Loucy (cell line): ENCODE measurements around the gene TCF15.

Experiments used
- H2AFZ ChIP-seq: fragments of 200-600 bp; sonication (generic); 2 replicates; pipeline ENCODE4 v1.6.0; 2016; ENCODE audit warnings: antibody characterized with exemption, mild to moderate bottlenecking, low read length, moderate library complexity
- H3F3A ChIP-seq: fragments of 200-600 bp; 2 replicates; pipeline ENCODE4 v1.6.0; 2016; ENCODE audit warnings: antibody characterized with exemption, low read depth, mild to moderate bottlenecking
- H3K27me3 ChIP-seq: fragments of 200-600 bp; sonication (generic); 2 replicates; pipeline ENCODE4 v1.6.1; 2014; ENCODE audit warnings: low read length, mild to moderate bottlenecking; ENCODE audit not compliant: insufficient read depth, poor library complexity, severe bottlenecking
- H3K36me3 ChIP-seq: fragments of 200-600 bp; sonication (generic); 2 replicates; pipeline ENCODE4 v1.6.1; 2016; ENCODE audit warnings: low read length; ENCODE audit not compliant: insufficient read depth
- H3K4me1 ChIP-seq: fragments of 200-600 bp; sonication (generic); 2 replicates; pipeline ENCODE4 v1.5.1; 2014; ENCODE audit warnings: low read length, mild to moderate bottlenecking; ENCODE audit not compliant: insufficient read depth, poor library complexity, severe bottlenecking
- H3K4me2 ChIP-seq: fragments of 200-600 bp; sonication (generic); 2 replicates; pipeline ENCODE4 v1.6.0; 2014; ENCODE audit warnings: antibody characterized with exemption, low read length, low read depth, mild to moderate bottlenecking; ENCODE audit not compliant: poor library complexity, severe bottlenecking
- H3K4me3 ChIP-seq: fragments of 200-600 bp; sonication (generic); 2 replicates; pipeline ENCODE4 v1.5.1; 2014; ENCODE audit warnings: low read length, mild to moderate bottlenecking, mixed read lengths; ENCODE audit not compliant: poor library complexity, severe bottlenecking
- H3K79me2 ChIP-seq: fragments of 200-600 bp; sonication (generic); 2 replicates; pipeline ENCODE4 v1.6.1; 2014; ENCODE audit warnings: low read length; ENCODE audit not compliant: insufficient read depth
- H3K9ac ChIP-seq: fragments of 200-600 bp; sonication (generic); 2 replicates; pipeline ENCODE4 v1.6.0; 2014; ENCODE audit warnings: mild to moderate bottlenecking, low read depth, low read length, moderate library complexity; ENCODE audit not compliant: poor library complexity, severe bottlenecking
- H3K9me2 ChIP-seq: fragments of 200-600 bp; sonication (generic); replicated peaks from 2 replicates; pipeline ENCODE4 v1.6.1; 2016; ENCODE audit warnings: low read depth, low read length, mixed read lengths
- H3K9me3 ChIP-seq: fragments of 200-600 bp; sonication (generic); 2 replicates; pipeline ENCODE4 v1.6.1; 2014; ENCODE audit warnings: mild to moderate bottlenecking, antibody characterized with exemption, low read length, low read depth; ENCODE audit not compliant: insufficient read depth
- H4K20me1 ChIP-seq: fragments of 200-600 bp; sonication (generic); 2 replicates; pipeline ENCODE4 v1.6.0; 2014; ENCODE audit warnings: antibody characterized with exemption, low read length, mild to moderate bottlenecking; ENCODE audit not compliant: insufficient read depth, poor library complexity, severe bottlenecking
- EZH2phosphoT487 ChIP-seq: fragments of 200-600 bp; IDR thresholded peaks from 2 replicates; pipeline ENCODE4 v1.6.1; 2018; ENCODE audit warnings: antibody characterized with exemption, mild to moderate bottlenecking, moderate library complexity, borderline replicate concordance
- TF ChIP-seq, protein P1 (sequence below): fragments of 200-600 bp; sonication (generic); conservative IDR thresholded peaks from 2 replicates; pipeline ENCODE4 v1.5.1; 2014; ENCODE audit warnings: mild to moderate bottlenecking, antibody characterized with exemption, low read length

TCF15 gene

DNA sequence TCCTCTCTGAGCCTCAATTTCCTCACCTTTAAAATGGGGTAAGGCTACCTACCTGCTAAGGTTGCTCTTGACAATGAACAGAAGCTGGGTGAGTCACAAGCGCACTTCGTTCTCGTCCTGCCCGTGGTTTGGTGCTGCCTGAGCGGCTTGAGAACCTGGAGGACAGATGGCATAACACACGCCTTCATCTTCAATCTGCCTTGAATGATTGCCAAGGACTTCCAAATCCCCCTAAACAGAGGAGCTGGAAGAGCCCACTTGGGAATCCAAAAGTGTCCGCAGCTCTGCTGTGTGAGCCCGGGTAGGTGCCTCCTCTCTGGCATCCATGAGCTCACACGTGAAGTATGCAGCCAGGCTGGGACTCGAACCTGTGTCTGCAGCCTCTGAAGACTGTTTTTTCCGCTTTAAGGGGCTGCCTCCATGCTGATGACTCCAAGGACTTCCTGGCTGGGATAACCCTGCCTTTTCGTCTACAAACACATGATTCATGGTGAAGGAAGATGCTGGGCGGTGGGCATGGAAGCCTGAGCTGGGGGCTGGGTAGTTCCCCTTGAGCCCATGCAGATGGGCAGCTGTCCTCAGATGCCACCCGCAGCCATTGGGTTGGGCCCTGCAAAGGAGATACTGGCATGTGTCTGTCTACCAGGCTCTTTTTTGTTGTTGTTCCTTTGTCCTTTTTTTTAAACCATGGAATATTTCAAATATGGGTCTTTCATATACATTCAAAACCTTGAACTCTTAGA, 41.3 kb downstream of the TCF15 start:
- no peak overlapping the region for H3K4me3 ChIP-seq
- no peaks in the 10 kb centered on the region for H3F3A ChIP-seq
- no peaks in the 10 kb centered on the region for H3K79me2 ChIP-seq
- no peaks in the 10 kb centered on the region for H3K27me3 ChIP-seq
- no peak overlapping the region for H3K4me2 ChIP-seq
- H3K4me1 ChIP-seq: peaks cover 36% of the 10 kb centered on the region
- no peaks in the 10 kb centered on the region for H3K36me3 ChIP-seq
- H3K9me3 ChIP-seq: no peaks in the 10 kb centered on the region
- H4K20me1 ChIP-seq: no peaks in the 10 kb centered on the region
- no peak overlapping the region for H2AFZ ChIP-seq
- peak overlapping the region; percentile 15 for H3K9ac ChIP-seq
- TF ChIP-seq EZH2phosphoT487: no peak
- TF ChIP-seq, protein P1, sequence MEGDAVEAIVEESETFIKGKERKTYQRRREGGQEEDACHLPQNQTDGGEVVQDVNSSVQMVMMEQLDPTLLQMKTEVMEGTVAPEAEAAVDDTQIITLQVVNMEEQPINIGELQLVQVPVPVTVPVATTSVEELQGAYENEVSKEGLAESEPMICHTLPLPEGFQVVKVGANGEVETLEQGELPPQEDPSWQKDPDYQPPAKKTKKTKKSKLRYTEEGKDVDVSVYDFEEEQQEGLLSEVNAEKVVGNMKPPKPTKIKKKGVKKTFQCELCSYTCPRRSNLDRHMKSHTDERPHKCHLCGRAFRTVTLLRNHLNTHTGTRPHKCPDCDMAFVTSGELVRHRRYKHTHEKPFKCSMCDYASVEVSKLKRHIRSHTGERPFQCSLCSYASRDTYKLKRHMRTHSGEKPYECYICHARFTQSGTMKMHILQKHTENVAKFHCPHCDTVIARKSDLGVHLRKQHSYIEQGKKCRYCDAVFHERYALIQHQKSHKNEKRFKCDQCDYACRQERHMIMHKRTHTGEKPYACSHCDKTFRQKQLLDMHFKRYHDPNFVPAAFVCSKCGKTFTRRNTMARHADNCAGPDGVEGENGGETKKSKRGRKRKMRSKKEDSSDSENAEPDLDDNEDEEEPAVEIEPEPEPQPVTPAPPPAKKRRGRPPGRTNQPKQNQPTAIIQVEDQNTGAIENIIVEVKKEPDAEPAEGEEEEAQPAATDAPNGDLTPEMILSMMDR: no peak
- H3K9me2 ChIP-seq: no peaks in the 10 kb centered on the region

DNA sequence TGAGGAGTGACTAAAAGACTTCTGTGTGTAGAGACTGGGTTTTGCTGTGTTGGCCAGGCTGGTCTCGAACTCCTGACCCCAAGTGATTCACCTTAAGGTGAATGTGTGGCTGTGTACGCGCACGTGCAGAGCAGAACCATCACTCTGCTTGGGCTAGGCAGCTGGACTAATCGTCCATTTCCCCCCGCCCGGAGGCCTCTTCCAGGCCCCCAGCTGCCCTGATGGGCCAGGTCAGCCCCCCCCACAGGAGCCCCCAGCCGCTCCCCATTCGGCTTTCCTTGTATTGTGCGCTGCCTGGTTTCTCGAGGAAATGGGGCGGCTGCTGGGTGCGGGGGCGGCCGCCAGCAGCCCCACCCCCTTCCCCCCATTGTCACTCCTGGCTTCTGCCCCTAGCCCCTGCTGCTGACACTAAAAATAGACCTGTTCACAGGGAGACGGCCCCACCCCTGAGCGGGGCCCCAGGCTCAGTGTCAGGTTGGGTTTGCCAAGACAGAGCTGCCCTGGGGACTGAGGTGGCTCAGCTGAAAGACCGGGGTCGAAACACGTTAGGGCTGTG, 41.9 kb downstream of the TCF15 start:
- no peaks in the 10 kb centered on the region for H3K79me2 ChIP-seq
- H3K9me3 ChIP-seq: no peaks in the 10 kb centered on the region
- H4K20me1 ChIP-seq: no peaks in the 10 kb centered on the region
- no peak overlapping the region for H3K4me3 ChIP-seq
- H3K9me2 ChIP-seq: no peaks in the 10 kb centered on the region
- no peak overlapping the region for H2AFZ ChIP-seq
- no peaks in the 10 kb centered on the region for H3K36me3 ChIP-seq
- no peaks in the 10 kb centered on the region for H3F3A ChIP-seq
- peaks cover 36% of the 10 kb centered on the region for H3K4me1 ChIP-seq
- H3K4me2 ChIP-seq: peak overlapping the region; percentile 1
- H3K9ac ChIP-seq: peak overlapping the region; percentile 15
- no peaks in the 10 kb centered on the region for H3K27me3 ChIP-seq
- no peak for TF ChIP-seq EZH2phosphoT487
- TF ChIP-seq, protein P1: no peak

DNA sequence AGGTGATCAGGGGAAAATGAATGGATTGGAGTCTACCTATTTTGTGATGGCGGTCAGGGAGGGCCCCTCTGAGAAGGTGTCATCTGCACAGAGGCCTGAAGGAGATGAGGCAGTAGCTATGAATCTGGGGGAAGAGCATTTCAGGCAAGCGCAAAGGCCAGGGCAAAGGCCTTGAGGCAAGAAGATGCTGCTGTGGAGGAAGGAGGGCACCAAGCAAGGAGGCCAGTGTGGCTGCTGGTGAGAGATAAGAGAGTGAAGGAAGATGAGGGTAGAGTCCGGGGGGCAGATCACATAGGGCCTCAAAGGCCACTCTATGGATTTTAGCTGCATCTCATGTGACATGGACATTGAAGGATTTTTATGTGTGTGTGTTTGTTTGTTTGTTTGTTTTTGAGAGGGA, 45.9 kb downstream of the TCF15 start:
- no peak overlapping the region for H3K9ac ChIP-seq
- H3K9me3 ChIP-seq: no peaks in the 10 kb centered on the region
- no peak overlapping the region for H3K4me2 ChIP-seq
- H2AFZ ChIP-seq: no peak overlapping the region
- no peaks in the 10 kb centered on the region for H4K20me1 ChIP-seq
- no peaks in the 10 kb centered on the region for H3K9me2 ChIP-seq
- H3K4me3 ChIP-seq: no peak overlapping the region
- no peaks in the 10 kb centered on the region for H3K36me3 ChIP-seq
- H3K4me1 ChIP-seq: peaks cover 30% of the 10 kb centered on the region
- H3K27me3 ChIP-seq: no peaks in the 10 kb centered on the region
- no peaks in the 10 kb centered on the region for H3F3A ChIP-seq
- H3K79me2 ChIP-seq: no peaks in the 10 kb centered on the region
- no peak for TF ChIP-seq EZH2phosphoT487
- TF ChIP-seq, protein P1: no peak
